Loucy (cell line): ENCODE results near the gene SLC22A1.
"Not testable (repeated sequence)": the region's sequence is repeated elsewhere in the genome, so short reads cannot be mapped to it uniquely, and the experiment has no call there.

Experiments used
- H2AFZ ChIP-seq: fragments of 200-600 bp; sonication (generic); 2 replicates; pipeline ENCODE4 v1.6.0; 2016; ENCODE audit warnings: antibody characterized with exemption, mild to moderate bottlenecking, low read length, moderate library complexity
- H3F3A ChIP-seq: fragments of 200-600 bp; 2 replicates; pipeline ENCODE4 v1.6.0; 2016; ENCODE audit warnings: antibody characterized with exemption, low read depth, mild to moderate bottlenecking
- H3K27me3 ChIP-seq: fragments of 200-600 bp; sonication (generic); 2 replicates; pipeline ENCODE4 v1.6.1; 2014; ENCODE audit warnings: low read length, mild to moderate bottlenecking; ENCODE audit not compliant: insufficient read depth, poor library complexity, severe bottlenecking
- H3K36me3 ChIP-seq: fragments of 200-600 bp; sonication (generic); 2 replicates; pipeline ENCODE4 v1.6.1; 2016; ENCODE audit warnings: low read length; ENCODE audit not compliant: insufficient read depth
- H3K4me1 ChIP-seq: fragments of 200-600 bp; sonication (generic); 2 replicates; pipeline ENCODE4 v1.5.1; 2014; ENCODE audit warnings: low read length, mild to moderate bottlenecking; ENCODE audit not compliant: insufficient read depth, poor library complexity, severe bottlenecking
- H3K4me2 ChIP-seq: fragments of 200-600 bp; sonication (generic); 2 replicates; pipeline ENCODE4 v1.6.0; 2014; ENCODE audit warnings: antibody characterized with exemption, low read length, low read depth, mild to moderate bottlenecking; ENCODE audit not compliant: poor library complexity, severe bottlenecking
- H3K4me3 ChIP-seq: fragments of 200-600 bp; sonication (generic); 2 replicates; pipeline ENCODE4 v1.5.1; 2014; ENCODE audit warnings: low read length, mild to moderate bottlenecking, mixed read lengths; ENCODE audit not compliant: poor library complexity, severe bottlenecking
- H3K79me2 ChIP-seq: fragments of 200-600 bp; sonication (generic); 2 replicates; pipeline ENCODE4 v1.6.1; 2014; ENCODE audit warnings: low read length; ENCODE audit not compliant: insufficient read depth
- H3K9ac ChIP-seq: fragments of 200-600 bp; sonication (generic); 2 replicates; pipeline ENCODE4 v1.6.0; 2014; ENCODE audit warnings: mild to moderate bottlenecking, low read depth, low read length, moderate library complexity; ENCODE audit not compliant: poor library complexity, severe bottlenecking
- H3K9me2 ChIP-seq: fragments of 200-600 bp; sonication (generic); replicated peaks from 2 replicates; pipeline ENCODE4 v1.6.1; 2016; ENCODE audit warnings: low read depth, low read length, mixed read lengths
- H3K9me3 ChIP-seq: fragments of 200-600 bp; sonication (generic); 2 replicates; pipeline ENCODE4 v1.6.1; 2014; ENCODE audit warnings: mild to moderate bottlenecking, antibody characterized with exemption, low read length, low read depth; ENCODE audit not compliant: insufficient read depth
- H4K20me1 ChIP-seq: fragments of 200-600 bp; sonication (generic); 2 replicates; pipeline ENCODE4 v1.6.0; 2014; ENCODE audit warnings: antibody characterized with exemption, low read length, mild to moderate bottlenecking; ENCODE audit not compliant: insufficient read depth, poor library complexity, severe bottlenecking
- EZH2phosphoT487 ChIP-seq: fragments of 200-600 bp; IDR thresholded peaks from 2 replicates; pipeline ENCODE4 v1.6.1; 2018; ENCODE audit warnings: antibody characterized with exemption, mild to moderate bottlenecking, moderate library complexity, borderline replicate concordance
- TF ChIP-seq, protein P1 (sequence below): fragments of 200-600 bp; sonication (generic); conservative IDR thresholded peaks from 2 replicates; pipeline ENCODE4 v1.5.1; 2014; ENCODE audit warnings: mild to moderate bottlenecking, antibody characterized with exemption, low read length

The SLC22A1 gene

DNA sequence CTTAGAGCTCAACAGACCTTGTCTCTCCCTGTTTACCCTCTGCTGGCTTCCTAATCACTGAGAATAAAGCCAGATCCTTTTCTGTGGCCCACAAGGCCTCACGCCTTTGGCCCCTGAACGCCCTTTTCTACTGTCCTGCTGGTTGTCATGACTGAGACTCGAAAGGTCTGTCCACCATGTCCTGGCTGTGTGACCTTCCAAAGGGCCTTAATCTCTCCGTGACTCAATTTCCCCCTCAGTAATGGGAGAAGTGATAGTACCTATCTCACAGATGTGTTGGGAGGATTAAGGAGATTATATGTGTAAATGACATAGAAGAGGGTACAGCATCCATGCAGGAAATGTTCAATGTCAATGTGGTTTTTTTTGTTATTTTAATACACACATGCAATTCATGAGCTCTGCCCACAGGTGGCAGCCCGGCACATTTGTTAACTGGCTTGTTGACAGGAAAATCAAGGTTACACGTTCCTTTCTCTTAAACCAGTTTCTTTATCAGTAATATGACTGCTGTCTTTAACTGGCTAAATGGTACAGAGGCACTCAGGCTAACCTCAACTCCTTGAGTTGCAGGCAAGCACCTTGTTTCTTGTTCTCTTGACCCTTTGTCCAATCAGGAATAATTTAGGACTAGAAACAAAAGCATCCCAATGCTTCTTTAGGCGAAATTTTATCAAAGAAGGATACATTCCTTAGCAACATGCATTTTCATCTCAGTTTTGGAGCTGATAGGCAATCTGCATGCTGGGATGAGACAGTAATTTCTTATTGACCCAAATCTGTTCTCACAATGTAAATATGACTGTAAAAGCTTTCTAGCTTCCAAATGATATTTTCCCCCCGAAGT, 16.6 kb downstream of the SLC22A1 start:
- Histone ChIP-seq H3K4me1 (no peaks in the 10 kb centered on the region), H3K9me3 (no peaks in the 10 kb centered on the region), H2AFZ (no peak overlapping the region), H3K79me2 (no peaks in the 10 kb centered on the region), H3K4me3 (no peak overlapping the region), H3K36me3 (no peaks in the 10 kb centered on the region), H3K4me2 (no peak overlapping the region), H3F3A (no peaks in the 10 kb centered on the region), H4K20me1 (no peaks in the 10 kb centered on the region), H3K27me3 (no peaks in the 10 kb centered on the region), H3K9ac (no peak overlapping the region), H3K9me2 (no peaks in the 10 kb centered on the region)
- TF ChIP-seq, protein P1, sequence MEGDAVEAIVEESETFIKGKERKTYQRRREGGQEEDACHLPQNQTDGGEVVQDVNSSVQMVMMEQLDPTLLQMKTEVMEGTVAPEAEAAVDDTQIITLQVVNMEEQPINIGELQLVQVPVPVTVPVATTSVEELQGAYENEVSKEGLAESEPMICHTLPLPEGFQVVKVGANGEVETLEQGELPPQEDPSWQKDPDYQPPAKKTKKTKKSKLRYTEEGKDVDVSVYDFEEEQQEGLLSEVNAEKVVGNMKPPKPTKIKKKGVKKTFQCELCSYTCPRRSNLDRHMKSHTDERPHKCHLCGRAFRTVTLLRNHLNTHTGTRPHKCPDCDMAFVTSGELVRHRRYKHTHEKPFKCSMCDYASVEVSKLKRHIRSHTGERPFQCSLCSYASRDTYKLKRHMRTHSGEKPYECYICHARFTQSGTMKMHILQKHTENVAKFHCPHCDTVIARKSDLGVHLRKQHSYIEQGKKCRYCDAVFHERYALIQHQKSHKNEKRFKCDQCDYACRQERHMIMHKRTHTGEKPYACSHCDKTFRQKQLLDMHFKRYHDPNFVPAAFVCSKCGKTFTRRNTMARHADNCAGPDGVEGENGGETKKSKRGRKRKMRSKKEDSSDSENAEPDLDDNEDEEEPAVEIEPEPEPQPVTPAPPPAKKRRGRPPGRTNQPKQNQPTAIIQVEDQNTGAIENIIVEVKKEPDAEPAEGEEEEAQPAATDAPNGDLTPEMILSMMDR: peak; percentile 92
- TF ChIP-seq EZH2phosphoT487: no peak

DNA sequence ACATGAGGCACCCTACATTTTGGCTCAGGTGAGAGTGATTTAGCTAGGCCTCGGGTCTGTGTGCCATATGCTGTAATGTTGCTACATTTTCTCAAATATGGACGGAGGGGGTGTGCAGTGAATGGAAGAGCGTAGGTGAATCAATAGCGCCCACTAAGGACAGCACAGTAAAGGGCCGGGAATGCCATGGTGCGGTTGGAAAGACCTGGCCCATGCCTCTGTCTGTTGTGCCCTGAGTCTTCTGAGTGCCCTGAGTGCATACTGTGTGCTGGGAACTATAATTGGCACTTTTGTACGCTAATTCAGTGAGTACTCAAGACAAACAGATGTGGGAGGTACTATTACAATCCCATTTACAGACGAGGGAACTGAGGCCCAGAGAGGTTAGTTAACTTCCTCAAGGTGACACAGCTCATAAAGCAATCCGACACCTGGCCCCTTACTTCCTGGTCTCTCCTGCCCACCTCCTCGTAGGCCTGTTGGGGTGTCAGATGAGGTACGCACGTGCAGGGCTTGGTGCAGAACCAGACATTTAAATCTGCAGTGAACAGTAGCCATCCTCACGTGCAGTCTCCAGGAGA, 17.3 kb downstream of the SLC22A1 start:
- no peaks in the 10 kb centered on the region for H3K36me3 ChIP-seq
- no peaks in the 10 kb centered on the region for H3K79me2 ChIP-seq
- no peak overlapping the region for H3K4me2 ChIP-seq
- no peaks in the 10 kb centered on the region for H4K20me1 ChIP-seq
- no peak overlapping the region for H3K9ac ChIP-seq
- no peak overlapping the region for H2AFZ ChIP-seq
- H3K9me3 ChIP-seq: no peaks in the 10 kb centered on the region
- no peaks in the 10 kb centered on the region for H3K4me1 ChIP-seq
- TF ChIP-seq, protein P1: no peak
- TF ChIP-seq EZH2phosphoT487: no peak
- H3K9me2 ChIP-seq: no peaks in the 10 kb centered on the region
- no peaks in the 10 kb centered on the region for H3F3A ChIP-seq
- H3K4me3 ChIP-seq: no peak overlapping the region
- H3K27me3 ChIP-seq: no peaks in the 10 kb centered on the region

DNA sequence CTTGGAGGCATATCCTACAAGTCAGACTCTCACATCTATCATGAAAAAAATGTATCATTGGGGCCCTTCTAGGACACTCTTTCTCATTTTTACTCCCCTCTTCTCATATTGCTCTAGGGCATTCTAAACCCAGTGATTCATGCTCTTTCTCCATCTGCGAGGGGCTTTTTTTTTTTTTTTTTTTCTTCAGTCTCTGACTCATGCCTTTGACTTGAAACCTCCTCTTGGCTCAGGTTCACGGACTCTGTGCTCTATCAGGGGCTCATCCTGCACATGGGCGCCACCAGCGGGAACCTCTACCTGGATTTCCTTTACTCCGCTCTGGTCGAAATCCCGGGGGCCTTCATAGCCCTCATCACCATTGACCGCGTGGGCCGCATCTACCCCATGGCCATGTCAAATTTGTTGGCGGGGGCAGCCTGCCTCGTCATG, 17.8 kb downstream of the SLC22A1 start:
- Histone ChIP-seq H3F3A (no peaks in the 10 kb centered on the region), H3K27me3 (no peaks in the 10 kb centered on the region), H3K9me2 (no peaks in the 10 kb centered on the region), H3K79me2 (no peaks in the 10 kb centered on the region), H3K9ac (no peak overlapping the region), H3K4me3 (no peak overlapping the region), H2AFZ (no peak overlapping the region), H4K20me1 (no peaks in the 10 kb centered on the region), H3K9me3 (no peaks in the 10 kb centered on the region), H3K36me3 (no peaks in the 10 kb centered on the region), H3K4me1 (no peaks in the 10 kb centered on the region), H3K4me2 (no peak overlapping the region)
- no peak for TF ChIP-seq EZH2phosphoT487
- TF ChIP-seq, protein P1: no peak

DNA sequence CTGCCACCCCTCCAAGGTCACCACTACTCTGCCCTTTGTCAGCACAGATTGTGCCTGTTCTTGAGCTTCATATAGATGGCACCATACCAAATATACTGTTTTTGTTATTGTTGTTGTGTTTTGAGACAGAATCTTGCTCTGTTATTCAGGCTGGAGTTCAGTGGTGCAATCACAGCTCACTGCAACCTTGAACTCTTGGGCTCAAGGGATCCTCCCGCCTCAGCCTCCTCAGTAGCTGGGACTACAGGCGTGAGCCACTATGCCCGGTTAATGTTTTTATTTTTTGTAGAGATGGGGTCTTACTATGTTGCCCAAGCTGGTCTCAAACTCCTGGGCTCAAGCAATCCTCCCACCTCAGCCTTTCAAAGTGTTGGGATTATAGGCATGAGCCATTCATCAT, 18.9 kb downstream of the SLC22A1 start:
- not testable (repeated sequence) for H3K36me3 ChIP-seq, H3K4me1 ChIP-seq, H3K79me2 ChIP-seq, H3K9me2 ChIP-seq, H3F3A ChIP-seq, H3K9me3 ChIP-seq, H3K27me3 ChIP-seq, H3K4me3 ChIP-seq, H4K20me1 ChIP-seq, H3K9ac ChIP-seq, H3K4me2 ChIP-seq, H2AFZ ChIP-seq
